Measurements from ENCODE around the gene EHF.

GRCh38 chr11:34633990-34634693 is 13.2 kb downstream of the EHF start:
- no peak for TF ChIP-seq POLR2A (IDR thresholded peaks at IDR 0.05)
- TF ChIP-seq CTCF (IDR thresholded peaks at IDR 0.05): peak in 4 of 7 experiments; percentile 34 to 57 (median 46)

Data from body of pancreas (tissue), 4 donors.